HEK293 (cell line): Measurements from ENCODE around the gene INPP1.

Source experiments
- CTCF ChIA-PET: fragments of 350-600 bp; formaldehyde crosslinking; extraction: SDS; loops from one replicate; lab custom pipeline; 2021; ENCODE audit warnings: antibody characterized with exemption; lab: Yijun Ruan, JAX
- POLR2A ChIA-PET: fragments of 300-600 bp; formaldehyde crosslinking; extraction: SDS; loops from one replicate; lab custom pipeline; 2020; ENCODE audit warnings: antibody characterized with exemption, inconsistent platforms; lab: Yijun Ruan, JAX
- H3K27ac ChIP-seq: fragments of 200-500 bp; sonication (Bioruptor generic); 2 replicates; pipeline ENCODE4 v1.5.1; 2014; ENCODE audit warnings: low read depth, low read length, control low read depth, inconsistent platforms; ENCODE audit errors: extremely low read depth
- H3K36me3 ChIP-seq, 2 experiments: fragments of 200-500 bp in 1 of 2; sonication (Bioruptor generic) in 1 of 2; 1 replicate in 1 of 2; 2 replicates in 1 of 2; pipeline ENCODE4 v1.5.1; 2014 to 2017; ENCODE audit warnings: inconsistent platforms in 2 of 2, low read length in 2 of 2; ENCODE audit not compliant: control insufficient read depth in 2 of 2, insufficient read depth in 1 of 2
- H3K4me1 ChIP-seq: fragments of 200-500 bp; sonication (Bioruptor generic); 2 replicates; pipeline ENCODE4 v1.5.1; 2014; ENCODE audit warnings: mild to moderate bottlenecking, low read length, inconsistent platforms; ENCODE audit not compliant: control insufficient read depth, insufficient read depth
- H3K4me3 ChIP-seq: 2 replicates; pipeline ENCODE4 v1.5.1; 2011; ENCODE audit warnings: low read depth, mild to moderate bottlenecking, control low read depth, low read length, moderate library complexity
- H3K9me3 ChIP-seq: fragments of 200-500 bp; sonication (Bioruptor generic); 2 replicates; pipeline ENCODE4 v1.5.1; 2014; ENCODE audit warnings: low read depth, low read length, inconsistent platforms; ENCODE audit not compliant: control insufficient read depth, insufficient read depth
- MZF1 ChIP-seq: fragments of 450-650 bp; formaldehyde crosslinking; IDR thresholded peaks from 2 replicates; pipeline ENCODE4 v1.5.1; 2017; ENCODE audit warnings: missing biosample characterization, missing genetic modification characterization, borderline replicate concordance
- PRDM1 ChIP-seq: fragments of 450-650 bp; formaldehyde crosslinking; IDR thresholded peaks from 2 replicates; pipeline ENCODE4; 2016; ENCODE audit warnings: missing biosample characterization, missing genetic modification characterization
- PRDM4 ChIP-seq: fragments of 450-650 bp; formaldehyde crosslinking; IDR thresholded peaks from 2 replicates; pipeline ENCODE4 v1.5.1; 2017; ENCODE audit warnings: missing biosample characterization, missing genetic modification characterization
- SCRT1 ChIP-seq: fragments of 450-650 bp; formaldehyde crosslinking; IDR thresholded peaks from 2 replicates; pipeline ENCODE4 v1.5.1; 2016; ENCODE audit warnings: missing biosample characterization, missing genetic modification characterization, borderline replicate concordance
- ZBTB17 ChIP-seq: fragments of 450-650 bp; formaldehyde crosslinking; IDR thresholded peaks from 2 replicates; pipeline ENCODE4 v1.5.1; 2016; ENCODE audit warnings: missing biosample characterization, missing genetic modification characterization
- ZFP37 ChIP-seq: fragments of 450-650 bp; formaldehyde crosslinking; IDR thresholded peaks from 2 replicates; pipeline ENCODE4 v1.5.1; 2016; ENCODE audit warnings: missing biosample characterization, missing genetic modification characterization
- ZFP41 ChIP-seq: fragments of 450-650 bp; formaldehyde crosslinking; IDR thresholded peaks from 2 replicates; pipeline ENCODE4 v1.5.1; 2016; ENCODE audit warnings: missing biosample characterization, missing genetic modification characterization, borderline replicate concordance
- ZNF157 ChIP-seq: fragments of 450-650 bp; formaldehyde crosslinking; IDR thresholded peaks from 2 replicates; pipeline ENCODE4 v1.5.1; 2016; ENCODE audit warnings: missing biosample characterization, missing genetic modification characterization
- ZNF184 ChIP-seq: fragments of 450-650 bp; IDR thresholded peaks from 2 replicates; pipeline ENCODE4 v1.5.1; 2018; ENCODE audit warnings: missing biosample characterization, mild to moderate bottlenecking, missing genetic modification characterization
- ZNF211 ChIP-seq: fragments of 450-650 bp; formaldehyde crosslinking; IDR thresholded peaks from 2 replicates; pipeline ENCODE4 v1.5.1; 2016; ENCODE audit warnings: low read depth, missing biosample characterization, missing genetic modification characterization
- ZNF37A ChIP-seq: fragments of 450-650 bp; IDR thresholded peaks from 2 replicates; pipeline ENCODE4 v1.5.1; 2018; ENCODE audit warnings: missing biosample characterization, missing genetic modification characterization
- ZNF621 ChIP-seq: fragments of 450-650 bp; formaldehyde crosslinking; IDR thresholded peaks from 2 replicates; pipeline ENCODE4 v1.5.1; 2017; ENCODE audit warnings: missing biosample characterization, missing genetic modification characterization
- ZNF658 ChIP-seq: fragments of 450-650 bp; formaldehyde crosslinking; IDR thresholded peaks from 2 replicates; pipeline ENCODE4; 2016; ENCODE audit warnings: missing biosample characterization, missing genetic modification characterization
- ZNF664 ChIP-seq: fragments of 450-650 bp; formaldehyde crosslinking; IDR thresholded peaks from 2 replicates; pipeline ENCODE4 v1.5.1; 2016; ENCODE audit warnings: missing biosample characterization, missing genetic modification characterization
- ZNF670 ChIP-seq: fragments of 450-650 bp; formaldehyde crosslinking; IDR thresholded peaks from 2 replicates; pipeline ENCODE4 v1.5.1; 2016; ENCODE audit warnings: missing biosample characterization, missing genetic modification characterization, low read depth
- ZNF677 ChIP-seq: fragments of 450-650 bp; IDR thresholded peaks from 2 replicates; pipeline ENCODE4 v1.5.0; 2018; ENCODE audit warnings: missing biosample characterization, mild to moderate bottlenecking, missing genetic modification characterization, moderate library complexity
- ZNF843 ChIP-seq: fragments of 450-650 bp; formaldehyde crosslinking; IDR thresholded peaks from 2 replicates; pipeline ENCODE4 v1.5.1; 2016; ENCODE audit warnings: missing biosample characterization, missing genetic modification characterization
- TF ChIP-seq, protein P1 (sequence below): fragments of 450-650 bp; formaldehyde crosslinking; IDR thresholded peaks from 2 replicates; pipeline ENCODE4 v1.5.1; 2016; ENCODE audit warnings: missing biosample characterization, missing genetic modification characterization, borderline replicate concordance
- TF ChIP-seq, protein P2 (sequence below): fragments of 450-650 bp; formaldehyde crosslinking; IDR thresholded peaks from 2 replicates; pipeline ENCODE4 v1.5.1; 2017; ENCODE audit warnings: missing biosample characterization, missing genetic modification characterization
- TF ChIP-seq, protein P3 (sequence below): fragments of 450-650 bp; formaldehyde crosslinking; IDR thresholded peaks from 2 replicates; pipeline ENCODE4 v1.5.1; 2016; ENCODE audit warnings: missing biosample characterization, missing genetic modification characterization, borderline replicate concordance

INPP1 gene

GRCh38 chr2:190352668-190353536, 9.5 kb downstream of the INPP1 start (continued):
- TF ChIP-seq ZNF621 (tag by site-specific recombination) (no peak), ZNF664 (tag by site-specific recombination) (no peak), SCRT1 (no peak), ZNF670 (tag by site-specific recombination) (no peak), ZFP37 (tag by site-specific recombination) (no peak), ZNF677 (tag by site-specific recombination) (no peak), ZNF37A (tag by site-specific recombination) (no peak), ZFP41 (tag by site-specific recombination) (no peak), ZNF658 (tag by site-specific recombination) (no peak), PRDM4 (tag by site-specific recombination) (no peak), ZNF157 (tag by site-specific recombination) (no peak)
- TF ChIP-seq, protein P1, sequence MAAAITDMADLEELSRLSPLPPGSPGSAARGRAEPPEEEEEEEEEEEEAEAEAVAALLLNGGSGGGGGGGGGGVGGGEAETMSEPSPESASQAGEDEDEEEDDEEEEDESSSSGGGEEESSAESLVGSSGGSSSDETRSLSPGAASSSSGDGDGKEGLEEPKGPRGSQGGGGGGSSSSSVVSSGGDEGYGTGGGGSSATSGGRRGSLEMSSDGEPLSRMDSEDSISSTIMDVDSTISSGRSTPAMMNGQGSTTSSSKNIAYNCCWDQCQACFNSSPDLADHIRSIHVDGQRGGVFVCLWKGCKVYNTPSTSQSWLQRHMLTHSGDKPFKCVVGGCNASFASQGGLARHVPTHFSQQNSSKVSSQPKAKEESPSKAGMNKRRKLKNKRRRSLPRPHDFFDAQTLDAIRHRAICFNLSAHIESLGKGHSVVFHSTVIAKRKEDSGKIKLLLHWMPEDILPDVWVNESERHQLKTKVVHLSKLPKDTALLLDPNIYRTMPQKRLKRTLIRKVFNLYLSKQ (tag by site-specific recombination) = no peak

DNA sequence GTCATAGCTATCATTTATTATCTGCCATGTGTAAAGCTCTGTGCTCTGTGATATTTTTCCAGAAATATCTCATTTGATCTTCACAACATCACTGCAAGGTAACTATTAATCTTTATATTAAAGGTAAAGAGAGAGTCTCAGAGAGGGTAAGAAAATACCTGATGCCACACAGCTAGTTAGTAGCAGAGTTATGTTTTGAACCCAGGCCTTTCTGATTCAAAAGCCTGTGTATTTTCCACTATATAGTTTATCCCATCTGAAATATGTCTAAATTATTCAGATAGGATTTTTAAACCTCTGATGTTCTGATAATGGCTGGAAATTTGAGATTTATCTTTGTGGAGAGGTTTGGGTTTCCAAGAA, 10.1 kb downstream of the INPP1 start:
- no peak overlapping the region for H3K27ac ChIP-seq
- no peak overlapping the region for H3K4me3 ChIP-seq
- ChIA-PET POLR2A (no interaction called here), CTCF (interaction anchor here (1.7 kb wide), 1 partner anchor 9 kb away, joined by 6 read pairs; no protein-coding TSS in a partner anchor)
- no peaks in the 10 kb centered on the region for H3K9me3 ChIP-seq
- no peak for TF ChIP-seq ZNF211
- no peak for TF ChIP-seq MZF1 (tag by site-specific recombination)
- TF ChIP-seq PRDM1 (tag by site-specific recombination) = no peak
- TF ChIP-seq ZNF157 (tag by site-specific recombination) = no peak
- TF ChIP-seq ZFP41 (tag by site-specific recombination) = no peak
- no peak for TF ChIP-seq ZNF184 (tag by site-specific recombination)
- TF ChIP-seq, protein P2, sequence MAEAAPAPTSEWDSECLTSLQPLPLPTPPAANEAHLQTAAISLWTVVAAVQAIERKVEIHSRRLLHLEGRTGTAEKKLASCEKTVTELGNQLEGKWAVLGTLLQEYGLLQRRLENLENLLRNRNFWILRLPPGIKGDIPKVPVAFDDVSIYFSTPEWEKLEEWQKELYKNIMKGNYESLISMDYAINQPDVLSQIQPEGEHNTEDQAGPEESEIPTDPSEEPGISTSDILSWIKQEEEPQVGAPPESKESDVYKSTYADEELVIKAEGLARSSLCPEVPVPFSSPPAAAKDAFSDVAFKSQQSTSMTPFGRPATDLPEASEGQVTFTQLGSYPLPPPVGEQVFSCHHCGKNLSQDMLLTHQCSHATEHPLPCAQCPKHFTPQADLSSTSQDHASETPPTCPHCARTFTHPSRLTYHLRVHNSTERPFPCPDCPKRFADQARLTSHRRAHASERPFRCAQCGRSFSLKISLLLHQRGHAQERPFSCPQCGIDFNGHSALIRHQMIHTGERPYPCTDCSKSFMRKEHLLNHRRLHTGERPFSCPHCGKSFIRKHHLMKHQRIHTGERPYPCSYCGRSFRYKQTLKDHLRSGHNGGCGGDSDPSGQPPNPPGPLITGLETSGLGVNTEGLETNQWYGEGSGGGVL = no peak
- TF ChIP-seq, protein P3, sequence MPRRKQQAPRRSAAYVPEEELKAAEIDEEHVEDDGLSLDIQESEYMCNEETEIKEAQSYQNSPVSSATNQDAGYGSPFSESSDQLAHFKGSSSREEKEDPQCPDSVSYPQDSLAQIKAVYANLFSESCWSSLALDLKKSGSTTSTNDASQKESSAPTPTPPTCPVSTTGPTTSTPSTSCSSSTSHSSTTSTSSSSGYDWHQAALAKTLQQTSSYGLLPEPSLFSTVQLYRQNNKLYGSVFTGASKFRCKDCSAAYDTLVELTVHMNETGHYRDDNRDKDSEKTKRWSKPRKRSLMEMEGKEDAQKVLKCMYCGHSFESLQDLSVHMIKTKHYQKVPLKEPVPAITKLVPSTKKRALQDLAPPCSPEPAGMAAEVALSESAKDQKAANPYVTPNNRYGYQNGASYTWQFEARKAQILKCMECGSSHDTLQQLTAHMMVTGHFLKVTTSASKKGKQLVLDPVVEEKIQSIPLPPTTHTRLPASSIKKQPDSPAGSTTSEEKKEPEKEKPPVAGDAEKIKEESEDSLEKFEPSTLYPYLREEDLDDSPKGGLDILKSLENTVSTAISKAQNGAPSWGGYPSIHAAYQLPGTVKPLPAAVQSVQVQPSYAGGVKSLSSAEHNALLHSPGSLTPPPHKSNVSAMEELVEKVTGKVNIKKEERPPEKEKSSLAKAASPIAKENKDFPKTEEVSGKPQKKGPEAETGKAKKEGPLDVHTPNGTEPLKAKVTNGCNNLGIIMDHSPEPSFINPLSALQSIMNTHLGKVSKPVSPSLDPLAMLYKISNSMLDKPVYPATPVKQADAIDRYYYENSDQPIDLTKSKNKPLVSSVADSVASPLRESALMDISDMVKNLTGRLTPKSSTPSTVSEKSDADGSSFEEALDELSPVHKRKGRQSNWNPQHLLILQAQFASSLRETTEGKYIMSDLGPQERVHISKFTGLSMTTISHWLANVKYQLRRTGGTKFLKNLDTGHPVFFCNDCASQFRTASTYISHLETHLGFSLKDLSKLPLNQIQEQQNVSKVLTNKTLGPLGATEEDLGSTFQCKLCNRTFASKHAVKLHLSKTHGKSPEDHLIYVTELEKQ (tag by site-specific recombination) = no peak
- no peak for TF ChIP-seq ZBTB17 (tag by site-specific recombination)
- no peak for TF ChIP-seq ZNF843
- H3K36me3 ChIP-seq = no peaks in the 10 kb centered on the region
- H3K4me1 ChIP-seq = no peaks in the 10 kb centered on the region
